GM19372 (cell line): ENCODE data around the gene ZNF618.

ENCODE experiments used
- ATAC-seq: cut with Tn5 transposase; IDR thresholded peaks from one replicate; pipeline ENCODE4 v1.9.1; 2021; ENCODE audit warnings: mild to moderate bottlenecking, low read depth, moderate library complexity; ENCODE audit not compliant: unreplicated experiment

The ZNF618 gene

DNA sequence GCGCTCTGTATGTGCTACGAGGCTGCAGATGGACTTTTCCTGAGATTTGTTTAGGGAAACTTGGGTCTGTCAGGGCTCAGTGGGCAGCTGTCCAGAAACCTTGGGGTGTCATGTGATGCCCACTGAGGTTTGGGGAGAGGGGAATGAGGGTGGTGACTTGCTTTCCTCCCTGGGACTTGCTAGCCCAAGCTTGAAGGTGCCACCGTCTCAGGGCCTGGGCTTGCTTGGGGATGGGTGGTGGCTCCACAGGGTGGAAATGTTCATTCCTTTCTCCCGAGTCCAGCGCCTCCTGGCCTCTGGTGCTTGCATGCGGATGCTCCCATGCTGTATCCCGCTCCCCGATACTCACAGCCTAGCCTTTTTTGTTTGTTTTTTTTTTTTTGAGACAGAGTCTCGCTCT is 33.3 kb downstream of the ZNF618 start:
- ATAC-seq, result no peak

DNA sequence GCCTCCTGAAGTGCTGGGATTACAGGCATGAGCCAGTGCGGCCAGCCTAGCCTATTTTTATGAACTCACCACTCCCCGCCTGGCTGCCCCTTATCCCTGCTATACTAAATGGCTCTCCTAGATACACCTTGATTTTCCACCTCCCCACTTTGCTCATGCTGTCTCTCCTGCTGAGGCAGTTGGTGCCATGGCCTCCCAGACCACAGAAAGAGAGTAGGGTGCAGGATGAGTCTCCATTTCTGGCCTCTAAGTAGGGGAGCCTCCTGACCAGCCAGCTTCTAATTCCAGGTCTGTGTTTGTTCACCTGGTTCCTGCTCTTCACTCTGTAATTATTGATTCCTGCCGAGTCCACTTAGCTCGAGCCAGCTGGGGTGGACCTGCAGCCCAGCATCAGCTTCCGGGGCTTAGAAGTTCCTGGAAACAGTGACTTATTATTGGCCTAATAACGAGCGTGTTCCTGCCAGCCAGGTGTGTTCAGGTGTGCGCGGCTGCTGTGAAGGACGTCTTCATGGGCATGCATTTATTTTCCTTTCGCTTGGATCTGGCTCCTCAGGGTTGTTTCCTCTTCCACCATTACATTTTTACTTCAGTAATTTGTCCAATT is 34.0 kb downstream of the ZNF618 start:
- no peak for ATAC-seq

DNA sequence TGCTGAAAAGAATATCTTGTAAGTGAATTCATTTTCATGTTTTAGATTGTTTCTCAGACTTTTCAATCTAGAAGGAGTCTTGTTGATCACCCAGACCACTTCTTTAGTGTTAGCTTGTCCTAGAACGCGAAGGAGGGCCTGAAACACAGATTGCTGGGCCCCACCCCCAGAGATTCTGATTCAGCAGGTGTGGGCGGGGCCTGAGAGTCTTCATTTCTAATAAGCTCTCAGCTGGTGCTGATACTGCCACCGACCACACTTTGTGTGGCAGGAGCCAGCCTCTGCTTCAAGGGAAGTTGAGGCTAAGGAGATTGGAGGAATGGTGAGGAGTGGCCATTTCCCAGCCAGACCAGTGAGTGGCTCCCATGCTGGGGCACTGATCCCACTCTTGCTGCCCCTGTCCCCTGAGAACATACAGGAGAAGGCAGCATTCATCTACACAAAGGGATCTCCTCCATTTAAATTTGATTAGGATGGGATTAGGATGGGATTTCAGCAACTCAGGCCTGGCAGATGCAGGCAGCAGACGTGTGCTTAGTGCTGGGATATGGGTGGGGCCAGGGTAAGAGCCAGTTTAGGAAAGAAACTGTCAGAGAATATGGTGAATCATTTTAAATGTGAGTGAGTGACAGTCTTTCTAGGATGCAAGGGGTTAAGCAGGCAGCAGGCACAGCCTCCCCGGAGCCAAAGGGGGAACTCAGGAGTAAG is 35.9 kb downstream of the ZNF618 start:
- no peak for ATAC-seq

DNA sequence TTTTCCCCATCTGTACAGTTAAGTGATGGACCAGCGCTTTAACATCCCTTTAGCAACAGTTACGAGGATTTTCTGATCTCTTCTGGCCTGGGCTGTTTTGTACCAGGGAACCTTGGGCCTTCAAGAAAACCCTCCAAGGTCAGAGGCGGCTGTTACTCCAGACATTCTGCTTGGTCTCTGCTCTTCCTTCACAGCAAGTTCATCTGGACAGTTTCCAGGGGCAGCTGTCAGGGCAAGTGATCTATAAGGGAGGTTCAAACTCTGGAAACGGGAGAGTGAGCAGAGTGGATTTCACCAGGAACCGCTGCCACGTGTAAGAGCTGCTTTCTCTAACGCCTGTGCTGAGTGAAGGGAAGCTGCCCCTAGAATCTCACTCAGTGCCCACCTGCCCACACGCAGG is 36.7 kb downstream of the ZNF618 start:
- ATAC-seq, result no peak

DNA sequence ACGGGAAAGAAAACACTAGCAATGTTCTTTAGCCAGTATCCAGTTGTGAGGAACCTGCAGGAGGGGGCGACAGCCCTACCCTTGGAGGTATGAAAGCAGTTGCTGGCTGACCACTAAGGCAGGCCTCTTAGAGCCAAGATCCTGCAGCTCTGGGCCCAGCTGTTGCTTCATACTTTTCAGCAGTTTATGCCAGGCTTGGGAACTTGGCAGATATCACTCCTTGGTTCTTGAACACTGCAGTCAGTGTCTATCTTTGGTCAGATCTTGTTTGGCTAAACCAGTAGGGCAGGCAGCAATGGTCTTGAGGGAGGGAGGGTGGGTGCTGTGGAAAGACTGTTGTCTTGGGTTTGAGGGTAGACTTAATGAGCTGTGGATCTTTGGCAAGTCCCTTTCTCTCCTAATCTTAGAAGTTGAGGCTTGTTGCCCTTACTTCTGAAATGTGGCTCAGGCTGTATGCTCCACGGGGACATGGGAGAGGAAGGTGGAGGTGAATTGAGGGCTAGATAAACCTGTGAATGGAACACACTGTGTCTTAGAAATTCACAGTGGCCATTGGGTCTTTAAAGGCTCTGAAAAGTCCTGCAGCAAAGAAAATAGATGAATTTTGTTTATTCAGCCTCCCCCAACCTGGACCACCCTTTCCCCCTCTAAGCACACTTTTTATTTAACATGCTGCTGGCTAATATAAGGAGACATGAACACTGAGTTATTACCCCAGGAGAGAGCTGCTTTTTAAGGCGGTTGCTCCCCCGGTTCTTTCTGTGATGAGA is 37.5 kb downstream of the ZNF618 start:
- no peak for ATAC-seq

DNA sequence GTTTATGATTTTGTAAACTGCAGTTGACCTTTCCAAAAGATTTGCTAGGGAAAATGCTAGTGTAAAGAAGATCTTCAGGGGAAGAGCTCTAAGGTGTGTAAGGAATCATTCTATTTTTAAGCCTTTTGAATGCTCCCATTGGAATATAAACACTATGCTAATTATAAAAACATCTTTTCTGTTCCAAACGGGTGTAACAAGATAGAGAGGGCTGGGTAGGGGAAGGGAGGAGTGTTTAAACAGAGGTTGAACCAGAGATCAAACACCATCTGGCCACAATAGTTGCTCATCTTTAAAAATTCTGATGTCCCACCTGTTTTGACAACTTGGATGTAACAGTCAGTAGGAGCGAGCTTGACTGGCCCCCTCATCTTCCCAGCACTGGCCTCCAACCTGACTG is 38.4 kb downstream of the ZNF618 start:
- ATAC-seq, result no peak

DNA sequence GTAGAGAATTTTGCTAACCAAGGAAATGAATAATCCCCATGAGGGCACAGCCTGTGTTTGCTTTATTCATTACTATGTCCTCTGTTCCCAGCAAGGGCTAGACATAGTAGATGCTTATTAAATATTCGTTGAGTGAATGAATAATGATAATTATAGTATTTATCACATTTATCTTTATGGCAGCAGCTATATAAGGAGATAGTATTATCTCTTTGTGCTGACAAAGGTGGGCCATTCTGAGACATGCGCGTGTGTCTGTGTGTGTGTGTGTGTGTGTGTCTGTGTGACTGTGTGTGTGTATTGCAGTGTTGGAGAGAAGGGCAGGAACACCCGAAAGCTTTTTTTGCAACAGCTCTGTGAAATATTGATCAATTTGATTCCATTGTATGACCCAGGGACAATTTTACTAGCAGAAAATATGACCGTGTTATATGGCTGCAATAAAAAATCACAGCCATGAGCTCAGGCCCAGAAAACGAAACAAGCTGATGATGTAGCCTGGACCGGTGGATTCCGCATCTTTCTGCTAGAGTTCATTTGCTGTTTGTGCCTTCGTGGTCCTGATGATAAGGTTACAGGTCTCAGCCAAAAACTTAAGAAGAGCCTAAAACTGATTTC is 39.8 kb downstream of the ZNF618 start:
- ATAC-seq, result no peak

DNA sequence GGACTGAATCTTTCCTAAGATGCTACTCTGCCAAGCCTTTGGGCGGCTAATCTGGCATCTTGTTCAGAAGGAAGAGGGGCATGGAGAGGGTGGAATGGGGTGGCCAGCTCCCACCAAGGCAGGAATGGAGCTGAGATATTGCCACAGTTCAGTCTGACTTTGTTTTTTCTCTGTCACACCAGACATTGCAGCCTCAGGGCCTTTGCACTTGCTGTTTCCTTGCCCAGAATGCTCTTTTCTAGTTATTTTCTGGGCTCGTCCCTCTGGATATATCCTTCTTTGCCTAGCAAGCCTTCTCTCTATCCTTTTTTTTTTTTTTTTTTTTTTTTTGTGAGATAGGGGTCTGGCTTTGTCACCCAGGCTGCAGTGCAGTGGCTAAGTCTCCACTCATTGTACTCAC is 40.8 kb downstream of the ZNF618 start:
- ATAC-seq, result no peak

DNA sequence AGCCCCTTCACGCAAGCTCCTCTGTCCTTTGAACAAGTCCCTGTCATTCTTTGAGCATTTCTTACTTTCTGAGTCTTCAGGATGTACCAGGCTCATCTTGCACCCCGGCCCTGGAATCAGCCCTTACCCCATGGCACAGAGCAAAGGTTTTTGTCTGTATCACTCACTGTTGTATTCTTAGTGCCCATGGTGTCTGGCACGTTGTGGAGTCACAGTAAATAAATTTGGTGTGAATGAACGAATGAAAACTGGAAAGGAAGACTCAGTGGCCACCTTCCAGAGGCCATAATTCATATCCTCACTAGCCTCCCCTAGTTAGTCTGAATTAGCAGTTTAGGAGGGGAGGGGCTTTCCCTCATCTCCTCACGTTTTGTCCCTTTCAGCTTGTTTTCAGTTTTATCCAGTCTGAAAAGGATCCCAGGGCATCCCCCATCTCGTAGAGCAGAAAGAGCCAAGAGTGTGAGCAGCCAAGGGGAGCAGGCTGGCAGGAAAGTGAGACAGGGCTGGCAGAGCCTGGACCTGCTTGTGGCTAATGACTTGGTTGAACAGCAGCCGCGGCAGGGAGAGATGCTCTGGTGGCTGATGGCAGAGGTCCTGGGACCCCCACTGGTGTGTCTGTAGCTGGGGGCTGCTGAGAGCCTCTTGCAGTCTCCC is 42.7 kb downstream of the ZNF618 start:
- ATAC-seq, result no peak

DNA sequence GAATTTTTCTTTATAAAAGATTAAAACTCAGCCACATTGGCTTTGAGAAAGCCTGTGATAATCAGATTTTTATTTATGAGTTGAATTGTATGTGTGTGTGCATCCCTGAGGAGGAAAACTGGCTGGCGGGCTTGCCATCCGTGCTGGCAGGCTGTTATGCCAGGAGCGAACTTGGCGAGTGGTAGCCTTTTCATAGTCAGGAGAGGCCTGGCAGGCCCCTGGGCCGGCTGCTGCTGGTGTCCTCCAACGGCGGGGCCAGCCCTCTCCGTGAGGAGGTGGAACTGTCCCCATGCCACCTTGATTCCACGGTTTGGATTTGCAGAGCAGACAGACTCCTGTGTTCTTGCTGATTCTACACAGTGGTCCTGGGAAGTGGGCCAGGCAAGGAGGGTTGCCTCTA is 43.3 kb downstream of the ZNF618 start:
- ATAC-seq, result no peak

DNA sequence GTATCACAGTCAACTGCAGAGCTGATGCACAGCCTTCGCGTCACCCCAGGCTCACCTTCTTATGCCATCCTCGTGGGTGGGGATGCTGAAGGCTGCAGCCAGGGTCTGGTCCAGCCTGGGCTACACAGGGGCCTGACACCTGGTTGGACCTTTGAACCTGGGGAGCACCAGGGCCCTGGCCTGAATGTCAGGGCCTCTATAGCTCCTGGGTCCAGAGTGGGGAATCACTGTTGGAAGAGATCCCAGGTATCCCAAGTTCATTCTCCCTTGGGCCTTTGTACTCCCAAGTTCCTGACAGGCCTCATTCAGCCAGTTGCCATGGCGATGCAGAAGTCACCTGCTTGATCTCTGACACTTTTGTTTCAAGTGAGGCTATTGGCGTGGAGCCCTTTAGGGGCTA is 43.8 kb downstream of the ZNF618 start:
- ATAC-seq, result no peak

DNA sequence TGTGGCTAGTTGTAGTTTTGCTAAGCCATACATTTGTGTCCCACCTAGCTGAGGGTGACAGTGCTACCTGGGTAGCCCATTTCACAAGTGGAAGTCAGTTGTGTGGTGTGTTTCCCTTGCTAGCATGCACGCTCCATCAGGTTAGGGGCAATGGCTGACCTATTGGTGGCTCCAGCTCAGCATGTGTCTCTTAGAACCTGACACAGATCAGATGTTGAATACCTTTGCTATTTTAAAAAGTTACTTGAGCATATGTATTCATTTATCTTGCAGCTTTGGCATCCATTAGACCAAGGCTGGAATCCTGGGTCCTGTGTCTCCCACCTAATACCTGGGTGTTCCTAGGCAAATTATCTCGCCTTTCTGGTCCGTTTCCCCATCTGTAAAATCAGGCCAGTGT is 44.8 kb downstream of the ZNF618 start:
- ATAC-seq, result no peak

DNA sequence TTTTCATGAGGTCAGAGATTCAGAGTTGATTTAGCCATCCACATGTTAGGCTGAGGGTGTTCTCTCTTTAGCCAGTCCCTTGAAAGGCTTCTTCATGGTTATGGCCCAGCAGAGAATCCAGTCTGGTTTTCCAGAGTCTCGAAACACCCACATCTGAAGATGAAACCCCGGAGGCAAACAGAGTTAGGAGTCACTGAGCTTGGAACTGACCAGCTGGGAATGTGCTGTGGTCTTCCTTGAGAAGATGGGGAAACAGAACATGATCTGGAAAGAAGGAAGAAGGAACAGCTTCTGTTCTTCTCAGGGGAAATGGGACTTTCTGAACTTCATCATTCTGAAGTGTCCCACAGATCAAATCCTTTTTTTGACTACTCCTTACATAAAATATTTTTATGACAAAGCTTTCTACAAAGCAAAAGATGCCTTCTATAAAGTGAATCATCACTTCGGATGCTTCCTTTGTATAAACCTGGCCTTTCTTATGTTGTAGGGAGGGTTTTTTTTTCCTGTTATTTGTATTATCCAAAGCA is 45.4 kb downstream of the ZNF618 start:
- ATAC-seq, result no peak

DNA sequence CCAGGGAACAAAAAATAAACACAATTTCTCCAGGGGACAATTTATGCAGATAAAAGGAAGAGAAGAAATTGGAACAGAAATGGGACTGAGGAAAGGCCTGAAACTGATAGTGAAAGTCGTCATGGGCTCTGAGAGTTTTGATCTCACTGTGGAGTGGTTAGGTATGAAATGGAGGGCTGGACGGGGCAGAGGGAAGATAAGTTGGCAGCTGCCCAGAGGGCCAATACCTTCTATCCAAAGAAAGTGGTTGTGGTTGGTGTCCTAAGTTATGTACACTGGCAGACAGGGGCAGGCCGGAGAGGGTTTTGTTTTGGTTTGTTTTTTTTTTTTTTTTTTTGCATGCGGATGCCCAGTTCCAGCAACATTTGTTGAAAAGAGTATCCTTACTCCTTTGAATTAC is 46.1 kb downstream of the ZNF618 start:
- no peak for ATAC-seq

DNA sequence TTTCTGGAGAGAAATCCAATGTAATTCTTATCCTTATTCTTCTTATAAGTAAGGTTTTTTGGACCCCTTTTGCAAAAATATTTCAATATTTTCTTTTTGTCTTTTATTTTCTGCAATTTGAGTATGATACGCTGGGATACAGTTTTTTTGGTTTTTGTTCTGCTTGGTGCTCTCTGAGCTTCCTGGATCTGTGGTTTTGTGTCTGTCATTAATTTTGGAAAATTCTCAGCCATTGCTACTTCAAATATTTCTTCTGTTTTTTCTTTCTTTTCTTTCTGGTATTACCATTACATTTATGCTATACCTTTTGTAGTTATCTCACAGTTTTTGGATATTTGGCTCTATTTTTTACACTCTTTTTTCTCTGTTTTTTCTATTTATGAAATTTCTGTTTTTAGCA is 50.1 kb downstream of the ZNF618 start:
- no peak for ATAC-seq

DNA sequence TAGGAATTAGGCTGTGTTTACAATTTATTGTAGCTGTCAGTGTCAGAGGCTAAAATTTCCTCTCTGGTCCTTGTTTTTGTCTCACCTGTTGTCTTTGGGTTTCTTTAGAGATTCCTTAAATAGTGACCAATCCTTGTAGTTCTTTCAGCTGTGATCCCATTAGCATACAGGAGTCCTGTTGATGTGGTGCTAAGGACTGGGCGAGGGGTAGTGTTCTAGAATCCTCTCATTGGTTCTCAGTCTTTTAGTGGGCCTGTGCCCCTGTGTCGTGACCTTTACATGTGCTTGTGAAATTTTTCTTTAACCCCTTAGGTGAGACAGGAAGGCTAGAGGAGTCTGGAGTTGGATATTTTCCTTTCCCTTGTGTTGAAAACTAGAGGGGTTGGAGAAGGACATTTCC is 51.2 kb downstream of the ZNF618 start:
- no peak for ATAC-seq

DNA sequence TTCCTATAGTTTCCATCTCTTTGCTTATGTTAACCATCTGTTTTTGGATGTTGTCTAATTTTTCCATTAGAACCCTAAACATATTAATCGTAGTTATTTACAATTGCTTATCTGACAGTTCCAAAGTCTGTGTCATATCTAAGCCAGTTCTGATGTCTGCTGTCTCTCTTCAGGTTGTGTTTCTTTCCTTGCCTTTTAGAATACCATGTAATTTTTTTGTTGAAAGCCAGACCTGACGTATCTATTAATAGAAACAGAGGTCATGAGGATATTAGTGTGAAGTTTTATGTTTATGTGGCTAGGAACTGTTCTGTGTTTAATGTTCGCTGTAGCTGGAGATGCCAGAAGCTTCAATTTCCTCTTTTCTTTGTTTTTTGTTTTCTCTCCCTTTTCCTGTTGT is 52.2 kb downstream of the ZNF618 start:
- no peak for ATAC-seq

DNA sequence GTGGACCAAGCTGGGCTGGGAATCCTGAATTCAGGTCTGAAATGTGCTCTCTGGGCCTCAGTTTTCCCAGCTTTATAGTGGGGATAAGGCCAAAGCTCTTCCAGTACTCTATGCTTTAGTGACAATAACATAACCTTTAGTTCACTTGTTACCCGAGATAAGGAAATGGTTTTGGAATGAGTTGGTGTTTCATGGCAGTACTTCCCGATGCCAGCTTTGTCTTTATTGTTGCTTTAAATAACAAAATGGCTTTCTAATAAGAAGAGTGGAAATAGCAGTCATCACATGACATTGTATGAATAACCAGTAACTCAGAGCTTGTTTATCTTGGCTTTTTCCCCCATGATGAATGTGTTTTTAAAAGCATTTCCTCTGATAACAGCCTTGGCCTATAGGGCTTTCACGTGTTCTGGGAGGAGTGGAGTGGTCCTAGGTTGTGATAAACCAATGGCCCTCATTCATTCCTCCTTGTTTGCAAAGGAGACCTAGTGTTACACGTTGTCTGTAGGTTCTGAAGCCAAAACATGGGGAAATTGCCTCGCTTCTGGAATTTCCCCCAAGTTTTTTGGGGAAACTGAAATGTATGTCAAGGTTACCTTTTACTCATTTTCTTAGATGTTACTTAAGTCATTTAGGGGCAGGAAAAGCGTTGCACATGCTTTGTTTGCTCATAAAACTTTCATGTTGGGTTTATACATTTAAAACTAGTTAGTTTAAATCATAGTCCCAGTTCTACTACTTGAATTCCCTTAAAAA is 53.7 kb downstream of the ZNF618 start:
- ATAC-seq, result no peak

DNA sequence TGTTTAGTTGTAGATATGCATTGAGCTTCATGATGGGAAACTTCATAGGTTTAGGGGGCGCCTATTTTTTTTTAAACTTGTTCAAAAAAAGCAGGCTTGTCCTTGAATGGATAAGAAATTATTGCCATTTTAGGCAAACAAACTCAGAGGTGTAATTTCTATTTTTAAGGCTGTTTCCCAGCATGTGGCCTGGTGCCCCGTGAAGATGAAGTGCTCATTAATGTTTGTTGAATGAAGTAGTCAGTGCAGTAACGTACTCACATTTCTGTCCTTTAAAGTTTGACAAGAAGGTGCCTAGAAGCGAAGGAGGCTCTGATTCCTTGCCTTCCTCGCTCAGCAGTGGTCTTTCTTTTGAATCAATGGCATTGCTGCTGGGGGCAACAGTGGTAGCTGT is 54.3 kb downstream of the ZNF618 start:
- no peak for ATAC-seq

DNA sequence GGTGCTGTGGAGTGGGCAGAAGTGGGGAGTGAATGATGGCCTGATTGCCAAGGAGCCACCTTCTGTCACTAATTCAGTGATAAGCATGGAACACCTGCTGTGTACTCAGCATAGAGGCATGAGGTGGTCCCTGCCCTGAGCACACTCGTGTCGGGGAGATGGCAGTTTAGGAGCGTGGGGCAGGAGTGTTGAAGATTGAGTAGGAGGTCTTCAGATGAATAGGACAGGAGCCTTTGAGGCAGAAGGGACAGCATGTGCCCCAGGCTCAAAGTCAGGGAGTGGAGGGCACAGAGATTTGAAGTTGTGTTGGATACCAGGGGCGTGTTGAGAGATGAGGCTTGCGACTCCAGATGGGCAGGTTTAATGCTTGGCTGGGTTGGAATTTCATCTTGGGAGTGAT is 55.0 kb downstream of the ZNF618 start:
- ATAC-seq, result no peak
